Left hindlimb (tissue), 1 donor: Measurements from ENCODE around the gene COTL1.
"Not testable (repeated sequence)": the region's sequence is repeated elsewhere in the genome, so short reads cannot be mapped to it uniquely, and the experiment has no call there.

ENCODE experiments used
- DNase-seq: peaks from one replicate; pipeline ENCODE4 v3.0.0-alpha.2; 2018

Gene COTL1

GRCh38 chr16:84641643-84642358 is 23.9 kb upstream of the COTL1 start:
- no peak for DNase-seq

- no peak for DNase-seq
These were observed 22.3 kb upstream of the COTL1 start for GRCh38 chr16:84640145-84640544.

- peak; percentile 8 for DNase-seq
These were observed 20.4 kb upstream of the COTL1 start for GRCh38 chr16:84638231-84638806.

- DNase-seq: no peak
These were observed 19.8 kb upstream of the COTL1 start for GRCh38 chr16:84637709-84638108.

GRCh38 chr16:84635702-84636101 is 17.8 kb upstream of the COTL1 start:
- no peak for DNase-seq

- peak; percentile 73 for DNase-seq
These were observed 15.7 kb upstream of the COTL1 start for GRCh38 chr16:84633622-84634021.

GRCh38 chr16:84632862-84633261 is 15.0 kb upstream of the COTL1 start:
- not testable (repeated sequence) for DNase-seq

GRCh38 chr16:84631886-84632285 is 14.0 kb upstream of the COTL1 start:
- DNase-seq: no peak

- DNase-seq: no peak
These were observed 13.2 kb upstream of the COTL1 start for GRCh38 chr16:84631153-84631466.

GRCh38 chr16:84630446-84631152 is 12.7 kb upstream of the COTL1 start:
- DNase-seq: no peak

GRCh38 chr16:84630009-84630408 is 12.1 kb upstream of the COTL1 start:
- DNase-seq: no peak

GRCh38 chr16:84629580-84629979 is 11.7 kb upstream of the COTL1 start:
- DNase-seq: no peak

GRCh38 chr16:84628226-84628731 is 10.4 kb upstream of the COTL1 start:
- no peak for DNase-seq

- no peak for DNase-seq
These were observed 7.7 kb upstream of the COTL1 start for GRCh38 chr16:84625556-84625955.

GRCh38 chr16:84620913-84621312 is 3.0 kb upstream of the COTL1 start:
- DNase-seq: not testable (repeated sequence)

GRCh38 chr16:84618581-84619460 is 943 bp upstream of the COTL1 start:
- DNase-seq: no peak

- DNase-seq: no peak
These were observed 662 bp downstream of the COTL1 start for GRCh38 chr16:84617041-84617790.

- DNase-seq: no peak
These were observed 1.4 kb downstream of the COTL1 start for GRCh38 chr16:84616515-84616914.

GRCh38 chr16:84614968-84615813 is 2.7 kb downstream of the COTL1 start:
- DNase-seq: no peak

- DNase-seq: no peak
These were observed 3.3 kb downstream of the COTL1 start for GRCh38 chr16:84614623-84614967.

GRCh38 chr16:84614073-84614459 is 3.8 kb downstream of the COTL1 start:
- peak; percentile 53 for DNase-seq
